ENCODE data around the gene PRR3. TPM values are rescaled to one million over a fixed set of nuclear protein-coding genes. Genes with fewer than 3 reads are reported as not detected.

The PRR3 gene
- total RNA-seq, 1 donor from 2014 or later = 5.9 TPM

DNA sequence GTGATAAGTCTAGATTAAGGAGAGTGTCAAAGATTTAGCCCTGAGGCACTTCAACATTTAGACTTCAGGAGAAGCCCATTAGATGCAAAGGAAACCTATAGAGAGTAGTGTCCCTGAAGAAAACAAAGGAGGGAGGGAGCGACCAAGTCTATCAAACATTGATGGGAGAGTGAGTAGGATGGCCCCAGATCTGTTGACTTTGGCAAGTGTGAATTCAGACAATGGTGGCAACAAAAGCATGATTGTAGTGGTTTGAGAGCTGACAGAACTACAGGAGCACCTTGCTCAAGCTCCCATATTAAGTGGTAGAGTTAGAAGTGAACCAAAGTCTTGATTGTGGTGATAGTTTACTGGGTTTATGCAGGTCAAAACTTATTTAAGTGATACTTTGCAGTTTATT is 13.2 kb downstream of the PRR3 start:
- intact Hi-C loops (cut with DNase I) = no loop called here
- Histone ChIP-seq H3K4me1 (peaks cover 44% of the 10 kb centered on the region), H3K4me3 (peak overlapping the region; percentile 54 to 75), H3K9me3 (no peaks in the 10 kb centered on the region), H3K27ac (no peak overlapping the region), H3K27me3 (no peaks in the 10 kb centered on the region), H3K36me3 (no peaks in the 10 kb centered on the region)
- DNase-seq (ENCODE audit: extremely low spot score in 2 of 2) = no peak
- TF ChIP-seq POLR2A (IDR thresholded peaks at IDR 0.05) = no peak
- TF ChIP-seq, protein P1, sequence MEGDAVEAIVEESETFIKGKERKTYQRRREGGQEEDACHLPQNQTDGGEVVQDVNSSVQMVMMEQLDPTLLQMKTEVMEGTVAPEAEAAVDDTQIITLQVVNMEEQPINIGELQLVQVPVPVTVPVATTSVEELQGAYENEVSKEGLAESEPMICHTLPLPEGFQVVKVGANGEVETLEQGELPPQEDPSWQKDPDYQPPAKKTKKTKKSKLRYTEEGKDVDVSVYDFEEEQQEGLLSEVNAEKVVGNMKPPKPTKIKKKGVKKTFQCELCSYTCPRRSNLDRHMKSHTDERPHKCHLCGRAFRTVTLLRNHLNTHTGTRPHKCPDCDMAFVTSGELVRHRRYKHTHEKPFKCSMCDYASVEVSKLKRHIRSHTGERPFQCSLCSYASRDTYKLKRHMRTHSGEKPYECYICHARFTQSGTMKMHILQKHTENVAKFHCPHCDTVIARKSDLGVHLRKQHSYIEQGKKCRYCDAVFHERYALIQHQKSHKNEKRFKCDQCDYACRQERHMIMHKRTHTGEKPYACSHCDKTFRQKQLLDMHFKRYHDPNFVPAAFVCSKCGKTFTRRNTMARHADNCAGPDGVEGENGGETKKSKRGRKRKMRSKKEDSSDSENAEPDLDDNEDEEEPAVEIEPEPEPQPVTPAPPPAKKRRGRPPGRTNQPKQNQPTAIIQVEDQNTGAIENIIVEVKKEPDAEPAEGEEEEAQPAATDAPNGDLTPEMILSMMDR (IDR thresholded peaks at IDR 0.05) = no peak
- TF ChIP-seq POLR2AphosphoS5 (IDR thresholded peaks at IDR 0.05; ENCODE audit: insufficient read depth in 1 of 2, low read depth in 1 of 2) = no peak

DNA sequence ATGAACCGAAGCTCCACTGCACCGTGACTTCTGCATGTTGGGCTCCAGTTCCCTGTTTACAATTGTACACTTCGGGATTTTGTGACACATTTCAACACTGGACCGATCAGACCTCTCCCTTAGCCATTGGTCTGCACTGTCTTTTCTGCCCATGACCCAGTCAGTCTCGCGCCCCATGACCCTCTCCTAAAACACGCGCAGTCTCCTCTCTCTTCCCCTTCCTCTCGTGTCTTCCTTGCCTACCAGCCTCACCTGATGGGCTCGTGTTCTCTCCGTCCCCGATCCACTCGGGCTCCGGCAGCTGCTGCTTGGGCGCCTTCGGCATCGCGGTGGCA is 13.6 kb downstream of the PRR3 start:
- peak overlapping the region; percentile 54 to 75 for H3K4me3 ChIP-seq
- intact Hi-C loops (cut with DNase I) = no loop called here
- no peak for DNase-seq (ENCODE audit: extremely low spot score in 2 of 2)
- peaks cover 44% of the 10 kb centered on the region for H3K4me1 ChIP-seq
- H3K27me3 ChIP-seq = no peaks in the 10 kb centered on the region
- peak overlapping the region; percentile 91 for H3K27ac ChIP-seq
- TF ChIP-seq POLR2AphosphoS5 (IDR thresholded peaks at IDR 0.05; ENCODE audit: insufficient read depth in 1 of 2, low read depth in 1 of 2) = no peak
- TF ChIP-seq POLR2A (IDR thresholded peaks at IDR 0.05) = no peak
- TF ChIP-seq, protein P1 (IDR thresholded peaks at IDR 0.05) = no peak
- no peaks in the 10 kb centered on the region for H3K9me3 ChIP-seq
- no peaks in the 10 kb centered on the region for H3K36me3 ChIP-seq

DNA sequence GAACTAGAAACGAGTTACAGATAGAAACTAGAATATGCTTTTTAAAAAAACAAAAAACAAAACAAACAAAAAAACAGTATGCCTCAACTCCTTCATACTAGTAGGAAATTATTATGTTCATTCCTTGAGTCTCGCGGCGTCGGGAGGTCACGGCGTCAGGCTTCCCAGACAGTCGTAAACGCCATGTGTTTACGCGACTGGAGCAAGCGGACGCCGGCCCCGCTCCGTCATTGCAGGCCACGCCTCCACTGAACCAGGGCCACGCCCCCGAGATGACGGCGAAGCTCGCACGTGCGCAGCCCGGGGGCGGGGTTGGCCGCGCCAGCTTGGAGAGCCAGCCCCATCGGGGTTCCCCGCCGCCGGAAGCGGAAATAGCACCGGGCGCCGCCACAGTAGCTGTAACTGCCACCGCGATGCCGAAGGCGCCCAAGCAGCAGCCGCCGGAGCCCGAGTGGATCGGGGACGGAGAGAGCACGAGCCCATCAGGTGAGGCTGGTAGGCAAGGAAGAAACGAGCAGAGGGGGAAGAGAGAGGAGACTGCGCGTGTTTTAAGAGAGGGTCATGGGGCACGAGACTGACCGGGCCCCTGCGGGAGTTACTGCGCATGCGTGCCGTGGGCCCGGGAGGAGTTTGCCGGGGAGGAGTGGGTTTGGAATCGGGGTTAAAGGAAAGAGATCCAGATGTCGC is 14.1 kb downstream of the PRR3 start, which contains the start of gene ABCF1:
Gene ABCF1, plus strand, starts transcription at position 368 of the 687 bp plus-strand sequence. Its CDS starts 46 bp downstream, at position 414.
- TF ChIP-seq, protein P1 (IDR thresholded peaks at IDR 0.05) = peak in 1 of 3 experiments; percentile 28
- TF ChIP-seq POLR2AphosphoS5 (IDR thresholded peaks at IDR 0.05; ENCODE audit: insufficient read depth in 1 of 2, low read depth in 1 of 2) (peak; percentile 97 to 98), POLR2A (IDR thresholded peaks at IDR 0.05) (peak in 1 of 2 donors; percentile 21)
- peak; percentile 98 for DNase-seq (ENCODE audit: extremely low spot score in 2 of 2)
- H3K27ac ChIP-seq = peak within 1 kb of the TSS; percentile 91
- H3K4me1 ChIP-seq = peaks cover 44% of the 10 kb centered on the region
- no peaks in the 10 kb centered on the region for H3K36me3 ChIP-seq
- intact Hi-C loops (cut with DNase I) = no loop called here
- no peaks in the 10 kb centered on the region for H3K27me3 ChIP-seq
- H3K4me3 ChIP-seq = peak within 1 kb of the TSS; percentile 54 to 75
- no peaks in the 10 kb centered on the region for H3K9me3 ChIP-seq

DNA sequence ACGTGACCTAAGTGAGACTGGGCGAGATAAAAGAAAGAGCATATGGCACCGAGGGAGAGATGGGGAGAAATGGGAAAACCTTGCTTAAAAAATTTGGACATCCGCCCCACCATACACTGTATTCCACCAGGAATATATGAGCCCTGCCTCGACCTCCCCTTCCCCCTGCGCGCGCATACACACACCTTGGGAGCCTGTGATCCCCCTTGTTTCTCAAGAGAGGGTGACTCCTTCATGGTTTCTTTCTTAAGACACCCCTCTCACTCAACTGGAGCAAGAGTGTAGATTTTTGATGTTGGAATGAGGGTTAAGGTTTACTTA is 14.6 kb downstream of the PRR3 start:
- TF ChIP-seq POLR2AphosphoS5 (IDR thresholded peaks at IDR 0.05; ENCODE audit: insufficient read depth in 1 of 2, low read depth in 1 of 2) = no peak
- H3K4me1 ChIP-seq = peaks cover 48% of the 10 kb centered on the region
- H3K36me3 ChIP-seq = no peaks in the 10 kb centered on the region
- intact Hi-C loops (cut with DNase I) = no loop called here
- no peaks in the 10 kb centered on the region for H3K9me3 ChIP-seq
- no peak for DNase-seq (ENCODE audit: extremely low spot score in 2 of 2)
- H3K4me3 ChIP-seq = peak overlapping the region; percentile 54 to 75
- no peaks in the 10 kb centered on the region for H3K27me3 ChIP-seq
- peak overlapping the region; percentile 91 for H3K27ac ChIP-seq

DNA sequence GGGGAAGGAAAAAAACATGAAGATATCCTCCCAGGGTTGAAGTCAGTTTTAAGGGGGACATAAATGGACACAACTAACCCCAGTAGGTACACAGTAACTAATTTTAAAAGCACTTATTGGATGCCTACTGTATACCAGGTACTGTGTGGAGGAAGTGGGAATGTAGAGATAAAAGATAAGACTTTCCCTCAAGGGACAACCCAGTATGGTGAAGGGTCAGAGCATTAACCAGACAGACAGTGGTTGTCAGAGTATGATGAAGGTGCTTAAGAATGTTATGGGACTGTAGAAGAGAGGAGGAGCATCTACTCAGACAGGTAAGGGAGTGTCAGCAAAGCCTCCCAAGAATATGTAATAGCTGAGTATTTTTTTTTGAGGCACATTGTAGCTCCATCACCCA is 15.1 kb downstream of the PRR3 start:
- Histone ChIP-seq H3K4me1 (peaks cover 48% of the 10 kb centered on the region), H3K36me3 (peaks cover 0 to 3% of the 10 kb centered on the region in 2 donors), H3K27ac (peak overlapping the region; percentile 91), H3K4me3 (peak overlapping the region; percentile 54 to 75), H3K27me3 (no peaks in the 10 kb centered on the region), H3K9me3 (no peaks in the 10 kb centered on the region)
- intact Hi-C loops (cut with DNase I) = no loop called here
- DNase-seq (ENCODE audit: extremely low spot score in 2 of 2) = no peak
- TF ChIP-seq POLR2AphosphoS5 (IDR thresholded peaks at IDR 0.05; ENCODE audit: insufficient read depth in 1 of 2, low read depth in 1 of 2) (no peak), POLR2A (IDR thresholded peaks at IDR 0.05) (no peak)
- TF ChIP-seq, protein P1 (IDR thresholded peaks at IDR 0.05) = no peak

Measured in vagina (tissue), 2 donors.